ENCODE measurements around the gene NOM1.

DNA sequence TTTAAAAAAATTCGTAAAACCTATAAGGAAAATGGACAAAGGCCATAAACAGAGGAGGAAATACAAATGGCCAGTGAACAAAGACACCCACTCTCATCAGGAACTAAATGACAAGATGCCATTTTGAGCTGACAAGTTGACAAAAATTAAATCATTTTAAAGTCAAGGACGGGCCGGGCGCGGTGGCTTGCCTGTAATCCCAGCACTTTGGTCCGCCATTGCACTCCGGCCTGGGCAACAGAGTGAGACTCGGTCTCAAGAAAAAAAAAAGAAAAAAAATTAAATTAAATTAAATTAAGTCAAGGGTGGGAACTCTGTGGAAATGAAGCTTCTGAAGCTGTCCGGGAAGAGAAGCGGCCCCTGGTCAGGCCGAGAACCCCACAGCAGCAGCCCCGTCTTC, 1.2 kb upstream of the NOM1 start:
- TF ChIP-seq, protein P1, sequence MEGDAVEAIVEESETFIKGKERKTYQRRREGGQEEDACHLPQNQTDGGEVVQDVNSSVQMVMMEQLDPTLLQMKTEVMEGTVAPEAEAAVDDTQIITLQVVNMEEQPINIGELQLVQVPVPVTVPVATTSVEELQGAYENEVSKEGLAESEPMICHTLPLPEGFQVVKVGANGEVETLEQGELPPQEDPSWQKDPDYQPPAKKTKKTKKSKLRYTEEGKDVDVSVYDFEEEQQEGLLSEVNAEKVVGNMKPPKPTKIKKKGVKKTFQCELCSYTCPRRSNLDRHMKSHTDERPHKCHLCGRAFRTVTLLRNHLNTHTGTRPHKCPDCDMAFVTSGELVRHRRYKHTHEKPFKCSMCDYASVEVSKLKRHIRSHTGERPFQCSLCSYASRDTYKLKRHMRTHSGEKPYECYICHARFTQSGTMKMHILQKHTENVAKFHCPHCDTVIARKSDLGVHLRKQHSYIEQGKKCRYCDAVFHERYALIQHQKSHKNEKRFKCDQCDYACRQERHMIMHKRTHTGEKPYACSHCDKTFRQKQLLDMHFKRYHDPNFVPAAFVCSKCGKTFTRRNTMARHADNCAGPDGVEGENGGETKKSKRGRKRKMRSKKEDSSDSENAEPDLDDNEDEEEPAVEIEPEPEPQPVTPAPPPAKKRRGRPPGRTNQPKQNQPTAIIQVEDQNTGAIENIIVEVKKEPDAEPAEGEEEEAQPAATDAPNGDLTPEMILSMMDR (IDR thresholded peaks at IDR 0.05): no peak
- TF ChIP-seq POLR2AphosphoS5 (IDR thresholded peaks at IDR 0.05; ENCODE audit: low read depth, low read length) (no peak), TCF7L2 (IDR thresholded peaks at IDR 0.05; ENCODE audit: low read depth, low read length) (no peak), REST (IDR thresholded peaks at IDR 0.05; ENCODE audit: insufficient read depth in 1 of 2, low read depth in 2 of 2, low read length in 1 of 2) (no peak), SIN3A (IDR thresholded peaks at IDR 0.05; ENCODE audit: borderline replicate concordance, insufficient read depth, low read depth, low read length) (no peak)

All from Panc1 (cell line).